ENCODE measurements around the gene CUL4B.
A peak's percentile ranks its signal among the peaks of the same experiment; 100 is the strongest.
"Not testable (repeated sequence)": the region's sequence is repeated elsewhere in the genome, so short reads cannot be mapped to it uniquely, and the experiment has no call there.

Gene CUL4B

GRCh38 chrX:120560842-120561633 lies at the start of gene CUL4B:
CUL4B (minus strand) TSS chrX:120560962; CDS start chrX:120560638, 324 bp downstream.
- DNase-seq (ENCODE audit: low read depth in 2 of 2), result peak; percentile 81 to 82

- DNase-seq (ENCODE audit: low read depth in 2 of 2), result no peak
Observed at GRCh38 chrX:120604361-120604782, 43.6 kb upstream of the CUL4B start.

GRCh38 chrX:120603707-120604360 lies 43.1 kb upstream of the CUL4B start, which contains the start of gene MCTS1:
MCTS1 (plus strand) TSS chrX:120604101; CDS start chrX:120604237, 136 bp downstream.
- DNase-seq (ENCODE audit: low read depth in 2 of 2), result peak; percentile 50 to 59

GRCh38 chrX:120585702-120586101 lies 24.9 kb upstream of the CUL4B start:
- no peak for DNase-seq (ENCODE audit: low read depth in 2 of 2)

- no peak for DNase-seq (ENCODE audit: low read depth in 2 of 2)
Observed at GRCh38 chrX:120575379-120576114, 14.8 kb upstream of the CUL4B start.

- DNase-seq (ENCODE audit: low read depth in 2 of 2), result not testable (repeated sequence)
Observed at GRCh38 chrX:120573806-120574205, 13.0 kb upstream of the CUL4B start.

GRCh38 chrX:120570011-120570600 lies 9.3 kb upstream of the CUL4B start:
- DNase-seq (ENCODE audit: low read depth in 2 of 2), result no peak

- DNase-seq (ENCODE audit: low read depth in 2 of 2), result no peak
Observed at GRCh38 chrX:120568609-120569008, 7.8 kb upstream of the CUL4B start.

- DNase-seq (ENCODE audit: low read depth in 2 of 2), result no peak
Observed at GRCh38 chrX:120568035-120568434, 7.3 kb upstream of the CUL4B start.

GRCh38 chrX:120566817-120567216 lies 6.1 kb upstream of the CUL4B start:
- no peak for DNase-seq (ENCODE audit: low read depth in 2 of 2)

- no peak for DNase-seq (ENCODE audit: low read depth in 2 of 2)
Observed at GRCh38 chrX:120564925-120565324, 4.2 kb upstream of the CUL4B start.

- no peak for DNase-seq (ENCODE audit: low read depth in 2 of 2)
Observed at GRCh38 chrX:120562569-120562926, 1.8 kb upstream of the CUL4B start.

GRCh38 chrX:120561634-120562568 lies 1.1 kb upstream of the CUL4B start:
- no peak for DNase-seq (ENCODE audit: low read depth in 2 of 2)

GRCh38 chrX:120560405-120560841 lies 339 bp downstream of the CUL4B start:
- no peak for DNase-seq (ENCODE audit: low read depth in 2 of 2)

- DNase-seq (ENCODE audit: low read depth in 2 of 2), result no peak
Observed at GRCh38 chrX:120559804-120560203, 958 bp downstream of the CUL4B start.

GRCh38 chrX:120556251-120556650 lies 4.5 kb downstream of the CUL4B start:
- DNase-seq (ENCODE audit: low read depth in 2 of 2), result no peak

GRCh38 chrX:120549483-120550452 lies 11.0 kb downstream of the CUL4B start:
- DNase-seq (ENCODE audit: low read depth in 2 of 2), result no peak

- no peak for DNase-seq (ENCODE audit: low read depth in 2 of 2)
Observed at GRCh38 chrX:120536061-120536460, 24.7 kb downstream of the CUL4B start.

- no peak for DNase-seq (ENCODE audit: low read depth in 2 of 2)
Observed at GRCh38 chrX:120534413-120535205, 26.2 kb downstream of the CUL4B start.
